ENCODE measurements around the gene MT2A. TPM values are rescaled to one million over a fixed set of nuclear protein-coding genes. Genes with fewer than 3 reads are reported as not detected.

The MT2A gene
- total RNA-seq, 1 experiment from 2014 or later, result 683 TPM

DNA sequence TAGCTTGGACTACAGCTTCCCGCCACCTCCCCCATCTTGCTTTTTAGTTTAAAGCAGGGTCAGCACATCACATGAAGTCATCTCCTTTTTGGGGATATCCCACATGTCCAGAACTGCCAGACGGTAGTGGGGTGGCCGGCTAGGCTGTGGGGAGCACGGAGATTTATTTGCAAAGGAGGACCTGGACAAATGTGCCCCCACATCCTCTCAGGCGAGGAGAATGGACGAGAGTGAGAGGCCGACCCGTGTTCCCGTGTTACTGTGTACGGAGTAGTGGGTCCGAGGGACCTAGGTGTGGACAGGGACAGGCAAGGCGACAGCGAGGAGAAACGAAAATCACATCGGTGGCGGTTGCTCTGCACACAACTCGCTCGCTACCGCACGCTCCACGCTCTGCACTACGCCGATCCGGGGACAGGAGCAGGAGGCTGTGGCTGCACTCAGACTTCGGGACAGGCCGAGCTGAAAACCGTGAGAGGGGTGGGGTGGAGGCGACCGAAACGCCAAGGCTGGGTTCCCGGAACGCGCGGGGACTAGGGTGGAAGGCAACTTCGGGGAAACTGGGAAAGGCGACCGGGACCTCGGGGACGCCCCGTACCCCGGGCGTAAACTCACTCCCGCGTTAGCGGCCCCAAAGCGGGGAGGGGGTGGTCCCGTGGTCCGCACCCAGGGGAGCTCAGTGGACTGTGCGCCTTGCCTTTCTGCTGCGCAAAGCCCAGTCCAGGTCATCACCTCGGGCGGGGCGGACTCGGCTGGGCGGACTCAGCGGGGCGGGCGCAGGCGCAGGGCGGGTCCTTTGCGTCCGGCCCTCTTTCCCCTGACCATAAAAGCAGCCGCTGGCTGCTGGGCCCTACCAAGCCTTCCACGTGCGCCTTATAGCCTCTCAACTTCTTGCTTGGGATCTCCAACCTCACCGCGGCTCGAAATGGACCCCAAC, 29.7 kb downstream of the MT2A start, which contains the start of gene MT1A:
Gene MT1A, plus strand, starts transcription at position 853 of the 937 bp plus-strand sequence. Its CDS starts 73 bp downstream, at position 926.
- Histone ChIP-seq H3K4me3 (ENCODE audit: low read length) (no peak within 1 kb of the TSS), H4K20me1 (ENCODE audit: low read length) (no peaks in the 10 kb centered on the region), H3K27ac (ENCODE audit: low read length) (no peak within 1 kb of the TSS), H3K79me2 (ENCODE audit: low read length) (no peaks in the 10 kb centered on the region), H3K9me2 (replicated peaks; ENCODE audit: low read length) (no peaks in the 10 kb centered on the region), H3K27me3 (ENCODE audit: low read length) (no peaks in the 10 kb centered on the region), H3K4me2 (ENCODE audit: low read length) (no peak within 1 kb of the TSS), H3K4me1 (ENCODE audit: insufficient read depth, low read length) (peaks cover 10% of the 10 kb centered on the region), H3F3A (ENCODE audit: low read length, unreplicated experiment) (no peaks in the 10 kb centered on the region), H3K36me3 (ENCODE audit: low read depth, low read length) (no peaks in the 10 kb centered on the region), H3K9me3 (ENCODE audit: low read length) (no peaks in the 10 kb centered on the region), H2AFZ (ENCODE audit: low read length) (no peak within 1 kb of the TSS), H3K9ac (ENCODE audit: low read length) (no peak within 1 kb of the TSS)
- intact Hi-C loops (cut with micrococcal nuclease), result no loop called here
- DNase-seq (no peak), ATAC-seq (no peak)
- CTCF ChIA-PET, result no interaction called here
- no TSS peak for BruUV-seq (replicated peaks)
- POLR2A ChIA-PET (ENCODE audit: unreplicated experiment), result no interaction called here
- TF ChIP-seq EZH2 (IDR thresholded peaks at IDR 0.05; ENCODE audit: low read length, unreplicated experiment), result no peak
- TF ChIP-seq, protein P1, sequence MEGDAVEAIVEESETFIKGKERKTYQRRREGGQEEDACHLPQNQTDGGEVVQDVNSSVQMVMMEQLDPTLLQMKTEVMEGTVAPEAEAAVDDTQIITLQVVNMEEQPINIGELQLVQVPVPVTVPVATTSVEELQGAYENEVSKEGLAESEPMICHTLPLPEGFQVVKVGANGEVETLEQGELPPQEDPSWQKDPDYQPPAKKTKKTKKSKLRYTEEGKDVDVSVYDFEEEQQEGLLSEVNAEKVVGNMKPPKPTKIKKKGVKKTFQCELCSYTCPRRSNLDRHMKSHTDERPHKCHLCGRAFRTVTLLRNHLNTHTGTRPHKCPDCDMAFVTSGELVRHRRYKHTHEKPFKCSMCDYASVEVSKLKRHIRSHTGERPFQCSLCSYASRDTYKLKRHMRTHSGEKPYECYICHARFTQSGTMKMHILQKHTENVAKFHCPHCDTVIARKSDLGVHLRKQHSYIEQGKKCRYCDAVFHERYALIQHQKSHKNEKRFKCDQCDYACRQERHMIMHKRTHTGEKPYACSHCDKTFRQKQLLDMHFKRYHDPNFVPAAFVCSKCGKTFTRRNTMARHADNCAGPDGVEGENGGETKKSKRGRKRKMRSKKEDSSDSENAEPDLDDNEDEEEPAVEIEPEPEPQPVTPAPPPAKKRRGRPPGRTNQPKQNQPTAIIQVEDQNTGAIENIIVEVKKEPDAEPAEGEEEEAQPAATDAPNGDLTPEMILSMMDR (conservative IDR thresholded peaks at IDR 0.05; ENCODE audit: low read depth, low read length), result no peak
- TF ChIP-seq EZH2phosphoT487 (IDR thresholded peaks at IDR 0.05; ENCODE audit: borderline replicate concordance, low read length), result no peak

- POLR2A ChIA-PET (ENCODE audit: unreplicated experiment), result no interaction called here
- Histone ChIP-seq H3K9me2 (replicated peaks; ENCODE audit: low read length) (no peaks in the 10 kb centered on the region), H3K36me3 (ENCODE audit: low read depth, low read length) (no peaks in the 10 kb centered on the region)
Measured at GRCh38 chr16:56639045-56639444, 30.7 kb downstream of the MT2A start.

More at GRCh38 chr16:56639045-56639444, 30.7 kb downstream of the MT2A start:
- no peak overlapping the region for H3K9ac ChIP-seq (ENCODE audit: low read length)
- no peaks in the 10 kb centered on the region for H3K79me2 ChIP-seq (ENCODE audit: low read length)
- no TSS peak for BruUV-seq (replicated peaks)
- H3F3A ChIP-seq (ENCODE audit: low read length, unreplicated experiment), result no peaks in the 10 kb centered on the region
- no peaks in the 10 kb centered on the region for H3K9me3 ChIP-seq (ENCODE audit: low read length)
- H3K4me2 ChIP-seq (ENCODE audit: low read length), result no peak overlapping the region
- H3K4me1 ChIP-seq (ENCODE audit: insufficient read depth, low read length), result peaks cover 10% of the 10 kb centered on the region
- TF ChIP-seq, protein P1 (conservative IDR thresholded peaks at IDR 0.05; ENCODE audit: low read depth, low read length), result no peak
- TF ChIP-seq EZH2phosphoT487 (IDR thresholded peaks at IDR 0.05; ENCODE audit: borderline replicate concordance, low read length) (no peak), EZH2 (IDR thresholded peaks at IDR 0.05; ENCODE audit: low read length, unreplicated experiment) (no peak)
- H3K27ac ChIP-seq (ENCODE audit: low read length), result no peak overlapping the region
- DNase-seq (no peak), ATAC-seq (no peak)
- CTCF ChIA-PET, result no interaction called here
- H2AFZ ChIP-seq (ENCODE audit: low read length), result no peak overlapping the region
- no peaks in the 10 kb centered on the region for H4K20me1 ChIP-seq (ENCODE audit: low read length)
- H3K27me3 ChIP-seq (ENCODE audit: low read length), result no peaks in the 10 kb centered on the region
- H3K4me3 ChIP-seq (ENCODE audit: low read length), result no peak overlapping the region
- intact Hi-C loops (cut with micrococcal nuclease), result no loop called here
